ENCODE results near the gene FKBP2.
A peak's percentile ranks its signal among the peaks of the same experiment; 100 is the strongest.

The FKBP2 gene

GRCh38 chr11:64208796-64209562 is 31.9 kb upstream of the FKBP2 start:
- peaks cover 55% of the 10 kb centered on the region for H3K4me1 Mint-ChIP-seq
- no peak for DNase-seq
- no peaks in the 10 kb centered on the region for H3K9me3 Mint-ChIP-seq
- no peaks in the 10 kb centered on the region for H3K27me3 Mint-ChIP-seq
- peaks cover 50% of the 10 kb centered on the region for H3K36me3 Mint-ChIP-seq
- CTCF ChIA-PET: interaction anchor here (1.8 to 7.4 kb wide), 5 partner anchors 8 to 94 kb away, joined by 7 to 131 read pairs (median 31); partner anchors contain the start of genes CATSPERZ, ESRRA, NUDT22 and PLCB3
- peak overlapping the region; percentile 96 for H3K27ac Mint-ChIP-seq
- H3K4me3 Mint-ChIP-seq: peak overlapping the region; percentile 90

GRCh38 chr11:64209563-64209843 is 31.4 kb upstream of the FKBP2 start:
- peak overlapping the region; percentile 96 for H3K27ac Mint-ChIP-seq
- no peaks in the 10 kb centered on the region for H3K27me3 Mint-ChIP-seq
- peaks cover 46% of the 10 kb centered on the region for H3K36me3 Mint-ChIP-seq
- no peak for DNase-seq
- H3K4me3 Mint-ChIP-seq: peak overlapping the region; percentile 31
- H3K9me3 Mint-ChIP-seq: no peaks in the 10 kb centered on the region
- peaks cover 50% of the 10 kb centered on the region for H3K4me1 Mint-ChIP-seq
- CTCF ChIA-PET: interaction anchor here (1.8 kb wide), 1 partner anchor 17 kb away, joined by 7 read pairs; the partner anchor contains the start of genes NUDT22 and TRPT1

- H3K4me1 Mint-ChIP-seq: peaks cover 49% of the 10 kb centered on the region
- peaks cover 49% of the 10 kb centered on the region for H3K36me3 Mint-ChIP-seq
- no peak for DNase-seq
- H3K4me3 Mint-ChIP-seq: no peak overlapping the region
- no peaks in the 10 kb centered on the region for H3K9me3 Mint-ChIP-seq
- peak overlapping the region; percentile 24 for H3K27ac Mint-ChIP-seq
- CTCF ChIA-PET: interaction anchor here (1.8 kb wide), 1 partner anchor 16 kb away, joined by 7 read pairs; the partner anchor contains the start of genes NUDT22 and TRPT1
- H3K27me3 Mint-ChIP-seq: no peaks in the 10 kb centered on the region
These were observed 30.4 kb upstream of the FKBP2 start for GRCh38 chr11:64210301-64211020.

- no peak for DNase-seq
- H3K27ac Mint-ChIP-seq: peak overlapping the region; percentile 42
- H3K36me3 Mint-ChIP-seq: peaks cover 51% of the 10 kb centered on the region
These were observed 29.6 kb upstream of the FKBP2 start for GRCh38 chr11:64211181-64211872.

GRCh38 chr11:64216879-64217278 is 24.0 kb upstream of the FKBP2 start:
- CTCF ChIA-PET: interaction anchor here (5.1 kb wide), 1 partner anchor 10 kb away, joined by 28 read pairs; the partner anchor contains the start of gene FERMT3
- Mint-ChIP-seq H3K9me3 (no peaks in the 10 kb centered on the region), H3K36me3 (peaks cover 38% of the 10 kb centered on the region), H3K27me3 (no peaks in the 10 kb centered on the region), H3K27ac (no peak overlapping the region), H3K4me3 (no peak overlapping the region), H3K4me1 (peaks cover 13% of the 10 kb centered on the region)
- no peak for DNase-seq

More at GRCh38 chr11:64211181-64211872, 29.6 kb upstream of the FKBP2 start:
- Mint-ChIP-seq H3K4me3 (no peak overlapping the region), H3K4me1 (peaks cover 40% of the 10 kb centered on the region), H3K9me3 (no peaks in the 10 kb centered on the region), H3K27me3 (no peaks in the 10 kb centered on the region)
- CTCF ChIA-PET: no interaction called here

GRCh38 chr11:64218628-64219353 is 22.1 kb upstream of the FKBP2 start:
- Mint-ChIP-seq H3K4me3 (no peak overlapping the region), H3K27ac (no peak overlapping the region), H3K9me3 (no peaks in the 10 kb centered on the region), H3K4me1 (peaks cover 8% of the 10 kb centered on the region), H3K27me3 (no peaks in the 10 kb centered on the region), H3K36me3 (peaks cover 30% of the 10 kb centered on the region)
- CTCF ChIA-PET: interaction anchor here (5.1 kb wide), 1 partner anchor 12 kb away, joined by 28 read pairs; the partner anchor contains the start of gene FERMT3
- no peak for DNase-seq

GRCh38 chr11:64219354-64219684 is 21.6 kb upstream of the FKBP2 start:
- no peak overlapping the region for H3K4me3 Mint-ChIP-seq
- CTCF ChIA-PET: interaction anchor here (5.1 kb wide), 1 partner anchor 13 kb away, joined by 28 read pairs; the partner anchor contains the start of gene FERMT3
- no peak overlapping the region for H3K27ac Mint-ChIP-seq
- no peaks in the 10 kb centered on the region for H3K9me3 Mint-ChIP-seq
- peaks cover 28% of the 10 kb centered on the region for H3K36me3 Mint-ChIP-seq
- no peaks in the 10 kb centered on the region for H3K27me3 Mint-ChIP-seq
- DNase-seq: no peak
- peaks cover 13% of the 10 kb centered on the region for H3K4me1 Mint-ChIP-seq

- no peak for DNase-seq
- CTCF ChIA-PET: interaction anchor here (5.1 kb wide), 1 partner anchor 13 kb away, joined by 28 read pairs; the partner anchor contains the start of gene FERMT3
- Mint-ChIP-seq H3K9me3 (no peaks in the 10 kb centered on the region), H3K4me1 (peaks cover 14% of the 10 kb centered on the region), H3K27me3 (no peaks in the 10 kb centered on the region), H3K27ac (no peak overlapping the region), H3K36me3 (peaks cover 28% of the 10 kb centered on the region), H3K4me3 (no peak overlapping the region)
These were observed 21.1 kb upstream of the FKBP2 start for GRCh38 chr11:64219755-64220154.

GRCh38 chr11:64220271-64220670 is 20.6 kb upstream of the FKBP2 start:
- Mint-ChIP-seq H3K4me1 (peaks cover 15% of the 10 kb centered on the region), H3K27ac (no peak overlapping the region), H3K27me3 (no peaks in the 10 kb centered on the region), H3K36me3 (peaks cover 24% of the 10 kb centered on the region), H3K4me3 (no peak overlapping the region), H3K9me3 (no peaks in the 10 kb centered on the region)
- CTCF ChIA-PET: no interaction called here
- no peak for DNase-seq

GRCh38 chr11:64220798-64221197 is 20.1 kb upstream of the FKBP2 start:
- Mint-ChIP-seq H3K9me3 (no peaks in the 10 kb centered on the region), H3K4me3 (no peak overlapping the region), H3K27ac (no peak overlapping the region), H3K4me1 (peaks cover 17% of the 10 kb centered on the region), H3K36me3 (peaks cover 24% of the 10 kb centered on the region), H3K27me3 (no peaks in the 10 kb centered on the region)
- CTCF ChIA-PET: no interaction called here
- no peak for DNase-seq

GRCh38 chr11:64222651-64223000 is 18.3 kb upstream of the FKBP2 start:
- peaks cover 24% of the 10 kb centered on the region for H3K4me1 Mint-ChIP-seq
- H3K9me3 Mint-ChIP-seq: no peaks in the 10 kb centered on the region
- no peak overlapping the region for H3K4me3 Mint-ChIP-seq
- DNase-seq: no peak
- peaks cover 18% of the 10 kb centered on the region for H3K36me3 Mint-ChIP-seq
- no peaks in the 10 kb centered on the region for H3K27me3 Mint-ChIP-seq
- CTCF ChIA-PET: no interaction called here
- H3K27ac Mint-ChIP-seq: peak overlapping the region; percentile 24

- Mint-ChIP-seq H3K9me3 (no peaks in the 10 kb centered on the region), H3K27ac (no peak overlapping the region), H3K4me3 (no peak overlapping the region), H3K4me1 (peaks cover 29% of the 10 kb centered on the region), H3K36me3 (peaks cover 16% of the 10 kb centered on the region), H3K27me3 (no peaks in the 10 kb centered on the region)
- DNase-seq: no peak
- CTCF ChIA-PET: interaction anchor here (5.1 kb wide), 1 partner anchor 17 kb away, joined by 48 read pairs; the partner anchor contains the start of gene FERMT3
These were observed 17.8 kb upstream of the FKBP2 start for GRCh38 chr11:64223001-64223651.

- Mint-ChIP-seq H3K27me3 (no peaks in the 10 kb centered on the region), H3K9me3 (no peaks in the 10 kb centered on the region), H3K4me3 (peak overlapping the region; percentile 86), H3K4me1 (peaks cover 37% of the 10 kb centered on the region), H3K36me3 (peaks cover 12% of the 10 kb centered on the region), H3K27ac (no peak overlapping the region)
- CTCF ChIA-PET: interaction anchor here (1.8 to 5.1 kb wide), 2 partner anchors 18 to 21 kb away, joined by 6 to 48 read pairs; partner anchors contain the start of gene FERMT3
- no peak for DNase-seq
These were observed 16.6 kb upstream of the FKBP2 start for GRCh38 chr11:64224151-64224890.
